ENCODE results near the gene HAVCR2.
"Not testable (repeated sequence)": the region's sequence is repeated elsewhere in the genome, so short reads cannot be mapped to it uniquely, and the experiment has no call there.

HAVCR2 gene

GRCh38 chr5:157086751-157087359 is 22.0 kb downstream of the HAVCR2 start:
- no peak for DNase-seq

GRCh38 chr5:157085930-157086329 is 22.9 kb downstream of the HAVCR2 start:
- no peak for DNase-seq

GRCh38 chr5:157080286-157080685 is 28.6 kb downstream of the HAVCR2 start:
- DNase-seq = no peak

GRCh38 chr5:157076558-157076957 is 32.3 kb downstream of the HAVCR2 start:
- no peak for DNase-seq

GRCh38 chr5:157072508-157072907 is 36.3 kb downstream of the HAVCR2 start:
- no peak for DNase-seq

GRCh38 chr5:157069949-157070348 is 38.9 kb downstream of the HAVCR2 start:
- no peak for DNase-seq

- no peak for DNase-seq
Measured at GRCh38 chr5:157068785-157069184, 40.1 kb downstream of the HAVCR2 start.

- no peak for DNase-seq
Measured at GRCh38 chr5:157068339-157068738, 40.5 kb downstream of the HAVCR2 start.

GRCh38 chr5:157067005-157067404 is 41.8 kb downstream of the HAVCR2 start:
- DNase-seq = no peak

- DNase-seq = no peak
Measured at GRCh38 chr5:157066080-157066479, 42.8 kb downstream of the HAVCR2 start.

GRCh38 chr5:157063776-157064430 is 44.9 kb downstream of the HAVCR2 start:
- DNase-seq = no peak

- no peak for DNase-seq
Measured at GRCh38 chr5:157059891-157060290, 49.0 kb downstream of the HAVCR2 start.

GRCh38 chr5:157059093-157059539 is 49.7 kb downstream of the HAVCR2 start, which contains the start of gene HAVCR1:
Gene HAVCR1, minus strand, starts transcription at chr5:157059116. Its CDS starts 1,173 bp downstream, at chr5:157057943.
- no peak for DNase-seq

GRCh38 chr5:157057459-157058370 is 51.1 kb downstream of the HAVCR2 start:
- no peak for DNase-seq

- DNase-seq = not testable (repeated sequence)
Measured at GRCh38 chr5:157056848-157057247, 52.0 kb downstream of the HAVCR2 start.

GRCh38 chr5:157051604-157052245 is 57.1 kb downstream of the HAVCR2 start:
- DNase-seq = no peak

- DNase-seq = no peak
Measured at GRCh38 chr5:157050050-157050449, 58.8 kb downstream of the HAVCR2 start.

GRCh38 chr5:157049605-157050004 is 59.2 kb downstream of the HAVCR2 start:
- DNase-seq = no peak

GRCh38 chr5:157047898-157048297 is 60.9 kb downstream of the HAVCR2 start:
- no peak for DNase-seq

GRCh38 chr5:157047016-157047415 is 61.8 kb downstream of the HAVCR2 start:
- DNase-seq = not testable (repeated sequence)

- DNase-seq = no peak
Measured at GRCh38 chr5:157046041-157046440, 62.8 kb downstream of the HAVCR2 start.

GRCh38 chr5:157045601-157046000 is 63.2 kb downstream of the HAVCR2 start:
- DNase-seq = no peak

Data from hematopoietic multipotent progenitor cell treated with erythropoietin and hydrocortisone succinate and interleukin-3 and kit ligand, for 6 days (in vitro differentiated cells).